ENCODE measurements around the gene GULP1.

DNA sequence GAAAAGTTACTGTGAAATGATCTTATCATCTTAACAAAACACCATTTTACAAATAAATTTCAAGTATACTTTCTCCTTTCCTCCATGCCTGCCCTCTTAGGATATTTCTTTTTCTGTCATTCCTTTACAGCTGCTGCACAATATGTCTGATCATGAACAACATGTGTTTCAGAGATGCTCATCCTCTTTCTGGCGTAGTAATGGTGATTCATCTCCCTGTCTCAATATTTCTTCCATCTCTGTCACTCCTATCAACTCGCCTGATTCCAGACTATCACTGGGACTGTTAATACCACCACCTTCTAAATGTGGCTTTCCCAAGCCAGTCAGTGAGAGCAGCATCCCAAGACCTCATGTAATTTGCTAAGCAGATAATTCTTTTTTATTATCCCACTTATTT, 290.5 kb downstream of the GULP1 start:
- TF ChIP-seq CTCF (IDR thresholded peaks at IDR 0.05) (no peak), POLR2AphosphoS5 (IDR thresholded peaks at IDR 0.05) (no peak)
